ENCODE results near the gene SMPDL3A.

GRCh38 chr6:122785891-122786290 is 3.2 kb upstream of the SMPDL3A start:
- no peak for TF ChIP-seq CTCF (IDR thresholded peaks at IDR 0.05)
- no peak for TF ChIP-seq POLR2A (IDR thresholded peaks at IDR 0.05)
- TF ChIP-seq EP300 (IDR thresholded peaks at IDR 0.05): no peak

Measured in ovary (tissue), 3 donors.